Breast epithelium (tissue), 3 donors: ENCODE measurements around the gene PLA2G2A.

Experiments
- POLR2A ChIP-seq: fragments of 450-650 bp; IDR thresholded peaks from one replicate; pipeline ENCODE4 v1.6.1; 2016; ENCODE audit warnings: antibody characterized with exemption, mild to moderate bottlenecking, moderate library complexity
- TF ChIP-seq, protein P1 (sequence below), 3 donors: fragments of 450-650 bp; IDR thresholded peaks; one replicate each; pipeline ENCODE4 v1.5.1; 2016 to 2017; ENCODE audit warnings: antibody characterized with exemption in 3 of 3, mild to moderate bottlenecking in 3 of 3, moderate library complexity in 3 of 3

DNA sequence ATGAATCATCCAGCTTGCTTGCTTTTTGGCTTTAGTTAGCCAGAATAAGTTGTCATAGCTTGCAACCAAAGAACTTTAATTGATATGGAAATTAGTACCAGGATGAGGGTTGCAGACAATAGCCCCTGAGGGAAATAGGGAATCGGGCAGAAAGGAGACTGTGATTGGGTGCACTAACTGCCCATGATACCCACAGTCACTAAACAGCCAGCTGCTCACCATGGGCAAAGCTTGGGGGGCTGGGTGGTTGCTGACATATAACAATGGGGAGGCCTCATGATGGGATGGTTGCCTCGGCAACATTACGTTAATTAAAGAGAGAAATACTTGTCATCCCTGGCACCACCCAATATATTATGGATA lies 38.2 kb downstream of the PLA2G2A start:
- no peak for TF ChIP-seq POLR2A
- TF ChIP-seq, protein P1, sequence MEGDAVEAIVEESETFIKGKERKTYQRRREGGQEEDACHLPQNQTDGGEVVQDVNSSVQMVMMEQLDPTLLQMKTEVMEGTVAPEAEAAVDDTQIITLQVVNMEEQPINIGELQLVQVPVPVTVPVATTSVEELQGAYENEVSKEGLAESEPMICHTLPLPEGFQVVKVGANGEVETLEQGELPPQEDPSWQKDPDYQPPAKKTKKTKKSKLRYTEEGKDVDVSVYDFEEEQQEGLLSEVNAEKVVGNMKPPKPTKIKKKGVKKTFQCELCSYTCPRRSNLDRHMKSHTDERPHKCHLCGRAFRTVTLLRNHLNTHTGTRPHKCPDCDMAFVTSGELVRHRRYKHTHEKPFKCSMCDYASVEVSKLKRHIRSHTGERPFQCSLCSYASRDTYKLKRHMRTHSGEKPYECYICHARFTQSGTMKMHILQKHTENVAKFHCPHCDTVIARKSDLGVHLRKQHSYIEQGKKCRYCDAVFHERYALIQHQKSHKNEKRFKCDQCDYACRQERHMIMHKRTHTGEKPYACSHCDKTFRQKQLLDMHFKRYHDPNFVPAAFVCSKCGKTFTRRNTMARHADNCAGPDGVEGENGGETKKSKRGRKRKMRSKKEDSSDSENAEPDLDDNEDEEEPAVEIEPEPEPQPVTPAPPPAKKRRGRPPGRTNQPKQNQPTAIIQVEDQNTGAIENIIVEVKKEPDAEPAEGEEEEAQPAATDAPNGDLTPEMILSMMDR (IDR thresholded peaks at IDR 0.05): no peak
